Glutamatergic neuron (in vitro differentiated cells): ENCODE results near the gene UNC5C. TPM values are rescaled to one million over a fixed set of nuclear protein-coding genes. Genes with fewer than 3 reads are reported as not detected.

Experiments used
- DNase-seq: peaks from one replicate; pipeline ENCODE4 v3.0.0; 2022
- H3K27ac Mint-ChIP-seq: one replicate; pipeline ENCODE4 v1.8.0; 2020; ENCODE audit warnings: mild to moderate bottlenecking, mixed read lengths, inconsistent platforms; ENCODE audit not compliant: unreplicated experiment
- H3K27me3 Mint-ChIP-seq: one replicate; pipeline ENCODE4 v1.8.0; 2020; ENCODE audit warnings: mild to moderate bottlenecking, moderate library complexity, mixed read lengths, inconsistent platforms; ENCODE audit not compliant: unreplicated experiment
- H3K36me3 Mint-ChIP-seq: one replicate; pipeline ENCODE4 v1.8.0; 2020; ENCODE audit warnings: mild to moderate bottlenecking, mixed read lengths, inconsistent platforms; ENCODE audit not compliant: unreplicated experiment
- H3K4me1 Mint-ChIP-seq: one replicate; pipeline ENCODE4 v1.8.0; 2020; ENCODE audit warnings: mild to moderate bottlenecking, low read depth, mixed read lengths, inconsistent platforms; ENCODE audit not compliant: unreplicated experiment
- H3K4me3 Mint-ChIP-seq: one replicate; pipeline ENCODE4 v1.8.0; 2020; ENCODE audit warnings: mild to moderate bottlenecking, mixed read lengths, inconsistent platforms; ENCODE audit not compliant: unreplicated experiment
- H3K9me3 Mint-ChIP-seq: one replicate; pipeline ENCODE4 v1.8.0; 2020; ENCODE audit warnings: mild to moderate bottlenecking, moderate library complexity, mixed read lengths, inconsistent platforms; ENCODE audit not compliant: unreplicated experiment
- total RNA-seq: library from RNA; stranded (reverse); fragmentation: NEBNext Ultra II Directional; extraction: Animal tissue kit (Norgen Biotek cat#: 25700); gene quantifications from one replicate; pipeline ENCODE4 v1.2.1, GENCODE V29; 2021; ENCODE audit not compliant: unreplicated experiment
- TF ChIP-seq, protein P1 (sequence below): fragments of 200-600 bp; sonication (generic); IDR thresholded peaks from one replicate; pipeline ENCODE4 v1.5.0; 2021; ENCODE audit not compliant: partially characterized antibody, unreplicated experiment

The UNC5C gene
- total RNA-seq, 1 donor from 2014 or later: 41.2 TPM

DNA sequence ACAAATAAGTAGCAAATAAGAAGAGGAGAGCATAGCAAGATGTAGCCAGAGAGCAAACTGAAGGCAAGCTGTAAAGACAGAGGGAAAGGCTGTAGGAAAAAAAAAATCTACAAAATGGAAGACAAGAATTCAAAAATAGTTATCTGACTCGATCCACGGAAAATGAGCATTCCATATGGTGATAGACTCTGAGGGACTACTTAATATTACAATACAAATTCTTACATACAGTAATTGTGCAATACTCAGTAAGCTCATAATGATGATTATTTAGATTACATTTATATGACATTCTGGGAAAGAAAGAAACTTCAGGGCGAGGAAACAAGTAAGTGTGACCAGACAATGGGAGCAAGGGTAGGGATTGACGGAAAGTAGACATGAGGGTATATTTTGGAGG is 102.6 kb downstream of the UNC5C start:
- H3K9me3 Mint-ChIP-seq: peaks cover 5% of the 10 kb centered on the region
- H3K27me3 Mint-ChIP-seq: peaks cover 2% of the 10 kb centered on the region
- DNase-seq: no peak
- no peak overlapping the region for H3K4me3 Mint-ChIP-seq
- H3K4me1 Mint-ChIP-seq: peaks cover 12% of the 10 kb centered on the region
- H3K36me3 Mint-ChIP-seq: no peaks in the 10 kb centered on the region
- TF ChIP-seq, protein P1, sequence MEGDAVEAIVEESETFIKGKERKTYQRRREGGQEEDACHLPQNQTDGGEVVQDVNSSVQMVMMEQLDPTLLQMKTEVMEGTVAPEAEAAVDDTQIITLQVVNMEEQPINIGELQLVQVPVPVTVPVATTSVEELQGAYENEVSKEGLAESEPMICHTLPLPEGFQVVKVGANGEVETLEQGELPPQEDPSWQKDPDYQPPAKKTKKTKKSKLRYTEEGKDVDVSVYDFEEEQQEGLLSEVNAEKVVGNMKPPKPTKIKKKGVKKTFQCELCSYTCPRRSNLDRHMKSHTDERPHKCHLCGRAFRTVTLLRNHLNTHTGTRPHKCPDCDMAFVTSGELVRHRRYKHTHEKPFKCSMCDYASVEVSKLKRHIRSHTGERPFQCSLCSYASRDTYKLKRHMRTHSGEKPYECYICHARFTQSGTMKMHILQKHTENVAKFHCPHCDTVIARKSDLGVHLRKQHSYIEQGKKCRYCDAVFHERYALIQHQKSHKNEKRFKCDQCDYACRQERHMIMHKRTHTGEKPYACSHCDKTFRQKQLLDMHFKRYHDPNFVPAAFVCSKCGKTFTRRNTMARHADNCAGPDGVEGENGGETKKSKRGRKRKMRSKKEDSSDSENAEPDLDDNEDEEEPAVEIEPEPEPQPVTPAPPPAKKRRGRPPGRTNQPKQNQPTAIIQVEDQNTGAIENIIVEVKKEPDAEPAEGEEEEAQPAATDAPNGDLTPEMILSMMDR: no peak
- H3K27ac Mint-ChIP-seq: no peak overlapping the region

DNA sequence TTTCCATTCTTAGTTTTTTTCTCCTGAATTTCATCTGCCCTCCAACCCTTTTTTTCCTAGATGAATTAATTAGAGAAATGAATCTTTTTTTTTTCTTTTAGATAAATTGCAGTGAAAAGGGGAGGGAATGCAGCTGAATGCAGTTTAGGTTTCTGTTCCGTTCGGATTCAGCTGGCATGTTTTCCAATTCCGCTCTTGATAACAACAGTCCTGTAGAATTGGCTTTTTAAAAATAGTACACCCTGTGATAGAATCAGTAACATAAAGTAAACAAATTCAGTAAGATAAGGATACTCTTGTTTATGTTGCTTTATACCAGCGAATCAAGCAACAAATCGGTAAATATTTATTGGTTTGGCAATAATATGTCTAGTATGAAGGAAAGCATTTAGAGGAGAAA is 103.5 kb downstream of the UNC5C start:
- no peak for DNase-seq
- H3K27me3 Mint-ChIP-seq: peaks cover 2% of the 10 kb centered on the region
- H3K36me3 Mint-ChIP-seq: no peaks in the 10 kb centered on the region
- no peak overlapping the region for H3K4me3 Mint-ChIP-seq
- peaks cover 12% of the 10 kb centered on the region for H3K4me1 Mint-ChIP-seq
- no peak overlapping the region for H3K27ac Mint-ChIP-seq
- TF ChIP-seq, protein P1: no peak
- H3K9me3 Mint-ChIP-seq: peaks cover 5% of the 10 kb centered on the region

DNA sequence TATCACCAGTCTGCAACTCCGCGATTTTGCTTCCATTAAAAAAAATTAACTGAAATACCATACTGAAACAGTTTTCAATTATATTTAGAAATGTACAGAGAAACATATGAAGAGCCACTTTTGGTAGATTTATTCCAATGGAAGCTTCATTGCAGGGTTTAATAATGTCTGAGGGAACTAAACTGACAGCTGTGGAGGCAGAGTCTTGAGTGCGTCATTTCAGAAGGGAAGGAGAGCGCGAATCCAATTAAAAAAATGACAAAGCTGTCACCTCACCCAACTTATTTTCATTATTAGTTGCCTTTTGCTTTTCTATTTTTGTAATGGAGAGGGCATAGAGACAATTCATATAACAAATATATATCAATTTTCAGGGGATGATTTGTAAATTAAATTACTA is 104.0 kb downstream of the UNC5C start:
- Mint-ChIP-seq H3K4me1 (peaks cover 15% of the 10 kb centered on the region), H3K9me3 (peaks cover 5% of the 10 kb centered on the region), H3K27ac (no peak overlapping the region), H3K4me3 (no peak overlapping the region), H3K27me3 (peaks cover 2% of the 10 kb centered on the region), H3K36me3 (no peaks in the 10 kb centered on the region)
- TF ChIP-seq, protein P1: no peak
- DNase-seq: no peak

DNA sequence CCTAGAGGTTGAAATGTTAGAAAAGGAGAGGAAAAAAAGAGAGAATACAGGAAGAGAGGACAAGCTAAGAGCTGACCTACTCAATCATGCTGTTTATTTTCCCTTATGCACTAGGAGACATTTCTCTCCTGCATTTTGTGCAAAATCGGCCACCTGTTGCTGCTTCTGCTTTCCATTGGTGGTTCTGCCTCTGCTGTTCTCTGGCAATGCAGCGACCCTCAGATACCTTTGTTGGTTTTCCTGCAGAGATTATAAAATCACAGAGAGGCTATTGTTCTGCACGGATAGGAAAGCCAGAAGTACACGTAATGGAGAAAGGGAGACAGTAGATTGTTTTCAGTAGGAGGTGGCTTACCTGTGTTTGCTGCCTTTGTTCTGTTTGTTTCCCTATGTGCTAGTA is 108.9 kb downstream of the UNC5C start:
- TF ChIP-seq, protein P1: no peak
- Mint-ChIP-seq H3K27ac (no peak overlapping the region), H3K9me3 (peaks cover 3% of the 10 kb centered on the region), H3K4me3 (no peak overlapping the region), H3K36me3 (no peaks in the 10 kb centered on the region), H3K4me1 (peaks cover 7% of the 10 kb centered on the region), H3K27me3 (no peaks in the 10 kb centered on the region)
- DNase-seq: no peak

- Mint-ChIP-seq H3K27me3 (no peaks in the 10 kb centered on the region), H3K9me3 (peaks cover 3% of the 10 kb centered on the region), H3K4me1 (peaks cover 7% of the 10 kb centered on the region), H3K36me3 (no peaks in the 10 kb centered on the region), H3K4me3 (no peak overlapping the region), H3K27ac (no peak overlapping the region)
- TF ChIP-seq, protein P1: no peak
- DNase-seq: no peak
Measured at GRCh38 chr4:95439071-95439470, 109.7 kb downstream of the UNC5C start.
